Measurements from ENCODE around the gene SLC10A7. TPM values are rescaled to one million over a fixed set of nuclear protein-coding genes. Genes with fewer than 3 reads are reported as not detected.

Gene SLC10A7
- total and polyA plus RNA-seq, 10 of the 15 experiments (the other 5 are each of a cell fraction or from before 2014, with no cell fraction given), result 4.6 to 23.7 (median 15.6) TPM

DNA sequence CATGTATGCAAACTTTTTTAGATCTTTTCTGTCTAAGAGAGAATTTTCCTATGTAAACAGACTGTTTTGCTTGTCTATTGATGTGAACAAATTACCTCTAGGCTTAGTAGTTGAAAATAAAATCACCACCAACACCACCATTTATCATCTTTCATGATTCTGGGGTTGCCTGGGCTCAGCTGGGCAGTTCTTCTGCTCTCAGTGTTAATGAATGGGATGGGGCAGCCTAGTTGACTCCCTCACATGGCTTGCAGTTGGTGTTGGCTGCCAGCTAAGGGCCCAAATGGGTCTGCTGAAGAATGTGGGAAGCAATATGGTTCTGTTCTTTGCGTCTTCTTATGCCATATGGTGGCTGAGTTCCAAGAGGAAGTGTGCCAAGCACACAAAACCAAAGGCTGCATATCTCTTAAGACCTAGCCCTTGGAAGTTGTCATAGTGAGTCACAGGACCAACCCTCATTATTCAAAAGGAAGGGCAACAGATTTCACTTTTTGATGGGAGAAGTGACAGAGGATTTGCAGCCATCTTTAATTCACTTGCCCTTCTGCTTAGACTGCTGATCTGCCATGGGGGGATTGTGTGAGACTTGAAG is 289.5 kb downstream of the SLC10A7 start (continued):
- no peak for TF ChIP-seq ZBTB33 (IDR thresholded peaks at IDR 0.05)
- no peak for TF ChIP-seq ATF2 (IDR thresholded peaks at IDR 0.05; ENCODE audit: low read length)
- no peak for TF ChIP-seq CUX1 (IDR thresholded peaks at IDR 0.05; ENCODE audit: insufficient replicate concordance, low read depth, low read length)
- TF ChIP-seq CREB1 (IDR thresholded peaks at IDR 0.05; ENCODE audit: low read depth), result no peak
- no peak for TF ChIP-seq CBFB (IDR thresholded peaks at IDR 0.05; ENCODE audit: low read depth)
- no peak for TF ChIP-seq ZNF217 (IDR thresholded peaks at IDR 0.05)
